DMS53 treated with DMSO at 0.1 percent for 48 hours (cell line): Measurements from ENCODE around the gene TIAM2.
"Not testable (repeated sequence)": the region's sequence is repeated elsewhere in the genome, so short reads cannot be mapped to it uniquely, and the experiment has no call there.

Experiments used
- DNase-seq: peaks from one replicate; lab custom pipeline; 2025; ENCODE audit not compliant: unreplicated experiment; lab: John Stamatoyannopoulos, UW

The TIAM2 gene

GRCh38 chr6:155187994-155188706 is 193.0 kb downstream of the TIAM2 start:
- no peak for DNase-seq

GRCh38 chr6:155188707-155189496 is 193.8 kb downstream of the TIAM2 start:
- DNase-seq, result no peak

GRCh38 chr6:155190677-155191076 is 195.6 kb downstream of the TIAM2 start:
- no peak for DNase-seq

- no peak for DNase-seq
Measured at GRCh38 chr6:155193526-155193925, 198.4 kb downstream of the TIAM2 start.

GRCh38 chr6:155194399-155194798 is 199.3 kb downstream of the TIAM2 start:
- peak; percentile 1 for DNase-seq

GRCh38 chr6:155195903-155196302 is 200.8 kb downstream of the TIAM2 start:
- DNase-seq, result no peak

GRCh38 chr6:155196911-155197310 is 201.8 kb downstream of the TIAM2 start:
- no peak for DNase-seq

GRCh38 chr6:155197932-155198331 is 202.8 kb downstream of the TIAM2 start:
- no peak for DNase-seq

GRCh38 chr6:155200012-155200411 is 204.9 kb downstream of the TIAM2 start:
- no peak for DNase-seq

GRCh38 chr6:155201461-155202226 is 206.5 kb downstream of the TIAM2 start:
- DNase-seq, result no peak

GRCh38 chr6:155207223-155207622 is 212.1 kb downstream of the TIAM2 start:
- no peak for DNase-seq

- no peak for DNase-seq
Measured at GRCh38 chr6:155212106-155212505, 217.0 kb downstream of the TIAM2 start.

GRCh38 chr6:155212616-155213380 is 217.7 kb downstream of the TIAM2 start:
- DNase-seq, result no peak

- no peak for DNase-seq
Measured at GRCh38 chr6:155213611-155214372, 218.7 kb downstream of the TIAM2 start.

- no peak for DNase-seq
Measured at GRCh38 chr6:155215906-155216305, 220.8 kb downstream of the TIAM2 start.

GRCh38 chr6:155216312-155217046 is 221.4 kb downstream of the TIAM2 start:
- DNase-seq, result no peak

- not testable (repeated sequence) for DNase-seq
Measured at GRCh38 chr6:155218711-155219110, 223.6 kb downstream of the TIAM2 start.

- DNase-seq, result no peak
Measured at GRCh38 chr6:155219299-155219698, 224.2 kb downstream of the TIAM2 start.

GRCh38 chr6:155219858-155220301 is 224.8 kb downstream of the TIAM2 start:
- no peak for DNase-seq
